SK-N-MC (cell line): Measurements from ENCODE around the gene DNAJA3.

Experiments used
- DNase-seq: peaks from one replicate; pipeline ENCODE4 v3.0.0-alpha.2; 2011; ENCODE audit warnings: low read depth, low spot score
- H3K27ac ChIP-seq: fragments of 200-600 bp; sonication (generic); 2 replicates; pipeline ENCODE4 v1.5.1; 2016; ENCODE audit warnings: mixed run types
- H3K36me3 ChIP-seq: fragments of 200-600 bp; sonication (generic); 2 replicates; pipeline ENCODE4 v1.6.1; 2017; ENCODE audit warnings: antibody characterized with exemption, low read length, mixed read lengths; ENCODE audit not compliant: insufficient read depth
- H3K4me3 ChIP-seq: fragments of 200-600 bp; sonication (generic); 2 replicates; pipeline ENCODE4 v1.5.1; 2016
- H3K9ac ChIP-seq: fragments of 200-600 bp; sonication (generic); 2 replicates; pipeline ENCODE4 v1.8.0; 2017; ENCODE audit warnings: mixed run types, mixed read lengths; ENCODE audit not compliant: insufficient read length
- H3K9me3 ChIP-seq: fragments of 200-600 bp; sonication (generic); 2 replicates; pipeline ENCODE4 v1.6.1; 2017; ENCODE audit warnings: low read depth, mild to moderate bottlenecking, antibody characterized with exemption, low read length, moderate library complexity, mixed read lengths
- EZH2 ChIP-seq: fragments of 200-600 bp; sonication (generic); IDR thresholded peaks from one replicate; pipeline ENCODE4 v1.6.1; 2017; ENCODE audit warnings: antibody characterized with exemption
- FOXP2 ChIP-seq: optimal IDR thresholded peaks from 2 replicates; pipeline ENCODE3; 2011; ENCODE audit warnings: mild to moderate bottlenecking, moderate library complexity; ENCODE audit not compliant: insufficient read depth; ENCODE audit errors: extremely low read length, control extremely low read depth
- POLR2AphosphoS5 ChIP-seq: IDR thresholded peaks from 2 replicates; pipeline ENCODE4 v1.6.1; 2012; ENCODE audit warnings: mild to moderate bottlenecking, low read depth, low read length, borderline replicate concordance

DNAJA3 gene

GRCh38 chr16:4385066-4385788, 40.4 kb upstream of the DNAJA3 start:
- no peak overlapping the region for H3K9ac ChIP-seq
- H3K27ac ChIP-seq = peak overlapping the region; percentile 73
- DNase-seq = no peak
- H3K36me3 ChIP-seq = no peaks in the 10 kb centered on the region; the same call in 1 of the 2 replicates
- no peaks in the 10 kb centered on the region for H3K9me3 ChIP-seq
- no peak for TF ChIP-seq FOXP2
- peak overlapping the region; percentile 18; the same call in 1 of the 2 replicates for H3K4me3 ChIP-seq

- TF ChIP-seq POLR2AphosphoS5 = no peak; the same call in 1 of the 2 replicates
- no peak for TF ChIP-seq EZH2
- no peak for TF ChIP-seq FOXP2
- Histone ChIP-seq H3K36me3 (no peaks in the 10 kb centered on the region; the same call in 1 of the 2 replicates), H3K27ac (peak overlapping the region; percentile 73)
Observed at GRCh38 chr16:4385789-4386450, 39.7 kb upstream of the DNAJA3 start.

GRCh38 chr16:4386451-4386805, 39.2 kb upstream of the DNAJA3 start:
- no peak overlapping the region for H3K4me3 ChIP-seq
- H3K36me3 ChIP-seq = no peaks in the 10 kb centered on the region; the same call in 1 of the 2 replicates
- H3K9me3 ChIP-seq = no peaks in the 10 kb centered on the region
- H3K9ac ChIP-seq = no peak overlapping the region
- no peak for DNase-seq
- H3K27ac ChIP-seq = peak overlapping the region; percentile 73; the same call in 1 of the 2 replicates
- TF ChIP-seq FOXP2 (no peak), POLR2AphosphoS5 (no peak), EZH2 (no peak)

More at GRCh38 chr16:4385789-4386450, 39.7 kb upstream of the DNAJA3 start:
- no peak overlapping the region for H3K9ac ChIP-seq
- DNase-seq = no peak
- H3K4me3 ChIP-seq = peak overlapping the region; percentile 18; the same call in 1 of the 2 replicates
- H3K9me3 ChIP-seq = no peaks in the 10 kb centered on the region

- TF ChIP-seq EZH2 (no peak), POLR2AphosphoS5 (no peak), FOXP2 (no peak)
- Histone ChIP-seq H3K27ac (peak overlapping the region; percentile 59; the same call in 1 of the 2 replicates), H3K4me3 (no peak overlapping the region), H3K9me3 (no peaks in the 10 kb centered on the region), H3K36me3 (no peaks in the 10 kb centered on the region; the same call in 1 of the 2 replicates), H3K9ac (peak overlapping the region; percentile 11)
- DNase-seq = no peak
Observed at GRCh38 chr16:4386951-4387565, 38.6 kb upstream of the DNAJA3 start.

- TF ChIP-seq EZH2 (no peak), FOXP2 (no peak), POLR2AphosphoS5 (no peak)
- no peak overlapping the region for H3K9ac ChIP-seq
- H3K36me3 ChIP-seq = no peaks in the 10 kb centered on the region
Observed at GRCh38 chr16:4387781-4388180, 37.9 kb upstream of the DNAJA3 start.

GRCh38 chr16:4388271-4389021, 37.2 kb upstream of the DNAJA3 start:
- TF ChIP-seq EZH2 (no peak), FOXP2 (no peak)
- peak overlapping the region; percentile 59 for H3K27ac ChIP-seq
- H3K9ac ChIP-seq = peak overlapping the region; percentile 41
- H3K36me3 ChIP-seq = no peaks in the 10 kb centered on the region
- no peak overlapping the region for H3K4me3 ChIP-seq
- DNase-seq = no peak
- no peaks in the 10 kb centered on the region for H3K9me3 ChIP-seq

More at GRCh38 chr16:4387781-4388180, 37.9 kb upstream of the DNAJA3 start:
- no peaks in the 10 kb centered on the region for H3K9me3 ChIP-seq
- no peak overlapping the region for H3K27ac ChIP-seq
- no peak overlapping the region for H3K4me3 ChIP-seq
- no peak for DNase-seq

- H3K9ac ChIP-seq = peak overlapping the region; percentile 41
- H3K4me3 ChIP-seq = no peak overlapping the region
- no peak for DNase-seq
- H3K36me3 ChIP-seq = no peaks in the 10 kb centered on the region
- H3K9me3 ChIP-seq = no peaks in the 10 kb centered on the region
- TF ChIP-seq EZH2 (no peak), POLR2AphosphoS5 (no peak), FOXP2 (no peak)
- H3K27ac ChIP-seq = peak overlapping the region; percentile 59
Observed at GRCh38 chr16:4389051-4389955, 36.4 kb upstream of the DNAJA3 start.
